Measurements from ENCODE around the gene MRPL44. TPM values are rescaled to one million over a fixed set of nuclear protein-coding genes. Genes with fewer than 3 reads are reported as not detected.

The MRPL44 gene
- total and polyA plus RNA-seq, 2 of the 13 experiments (the other 11 are each of a cell fraction or from before 2014, with no cell fraction given): 38.4 to 78.0 TPM

DNA sequence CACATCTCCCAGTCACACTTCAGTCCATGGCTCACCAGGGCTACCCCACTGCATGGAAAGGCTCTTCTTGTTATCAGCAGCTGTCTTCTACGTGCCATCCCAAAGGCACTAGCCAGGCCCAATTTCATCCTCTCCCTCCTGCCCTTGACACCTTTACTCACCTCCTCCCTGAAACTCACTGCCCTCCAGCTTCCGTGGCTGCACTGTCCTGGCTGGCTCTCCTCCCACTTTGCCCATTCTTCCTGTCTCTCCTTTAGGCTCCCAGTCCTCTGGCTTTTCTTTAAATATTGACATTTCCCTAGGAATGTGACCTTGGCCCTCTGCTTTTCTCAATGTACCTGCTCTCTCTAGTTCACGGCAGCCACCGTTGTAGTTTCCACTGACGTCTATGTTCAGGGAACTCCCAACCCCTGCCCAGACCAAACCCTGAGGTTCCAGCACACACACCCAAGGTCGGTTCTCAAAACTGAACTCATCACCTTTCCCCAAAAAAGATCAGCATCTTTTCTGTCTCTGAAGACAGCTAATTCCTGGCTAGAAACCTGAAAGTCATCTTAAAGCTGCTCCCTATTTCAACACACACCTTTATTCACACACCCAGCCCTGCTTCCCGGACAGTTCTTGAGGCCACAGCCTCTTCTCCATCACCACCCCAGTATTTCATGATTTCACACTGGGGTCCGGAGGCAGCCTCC is 48.8 kb upstream of the MRPL44 start (continued):
- TF ChIP-seq, protein P1, sequence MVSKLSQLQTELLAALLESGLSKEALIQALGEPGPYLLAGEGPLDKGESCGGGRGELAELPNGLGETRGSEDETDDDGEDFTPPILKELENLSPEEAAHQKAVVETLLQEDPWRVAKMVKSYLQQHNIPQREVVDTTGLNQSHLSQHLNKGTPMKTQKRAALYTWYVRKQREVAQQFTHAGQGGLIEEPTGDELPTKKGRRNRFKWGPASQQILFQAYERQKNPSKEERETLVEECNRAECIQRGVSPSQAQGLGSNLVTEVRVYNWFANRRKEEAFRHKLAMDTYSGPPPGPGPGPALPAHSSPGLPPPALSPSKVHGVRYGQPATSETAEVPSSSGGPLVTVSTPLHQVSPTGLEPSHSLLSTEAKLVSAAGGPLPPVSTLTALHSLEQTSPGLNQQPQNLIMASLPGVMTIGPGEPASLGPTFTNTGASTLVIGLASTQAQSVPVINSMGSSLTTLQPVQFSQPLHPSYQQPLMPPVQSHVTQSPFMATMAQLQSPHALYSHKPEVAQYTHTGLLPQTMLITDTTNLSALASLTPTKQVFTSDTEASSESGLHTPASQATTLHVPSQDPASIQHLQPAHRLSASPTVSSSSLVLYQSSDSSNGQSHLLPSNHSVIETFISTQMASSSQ (IDR thresholded peaks at IDR 0.05; ENCODE audit: low read depth): peak; percentile 35
- TF ChIP-seq, protein P1 (CRISPR knock-in tag; IDR thresholded peaks at IDR 0.05; ENCODE audit: borderline replicate concordance): peak; percentile 87; the same call in 1 of the 2 replicates
- peak; percentile 75; the same call in 1 of the 2 replicates for TF ChIP-seq KDM4B (CRISPR knock-in tag; IDR thresholded peaks at IDR 0.05)
- no peak for TF ChIP-seq PAX8 (CRISPR knock-in tag; IDR thresholded peaks at IDR 0.05; ENCODE audit: borderline replicate concordance)
- TF ChIP-seq ARID2 (CRISPR knock-in tag; IDR thresholded peaks at IDR 0.05; ENCODE audit: borderline replicate concordance): no peak
- TF ChIP-seq, protein P2, sequence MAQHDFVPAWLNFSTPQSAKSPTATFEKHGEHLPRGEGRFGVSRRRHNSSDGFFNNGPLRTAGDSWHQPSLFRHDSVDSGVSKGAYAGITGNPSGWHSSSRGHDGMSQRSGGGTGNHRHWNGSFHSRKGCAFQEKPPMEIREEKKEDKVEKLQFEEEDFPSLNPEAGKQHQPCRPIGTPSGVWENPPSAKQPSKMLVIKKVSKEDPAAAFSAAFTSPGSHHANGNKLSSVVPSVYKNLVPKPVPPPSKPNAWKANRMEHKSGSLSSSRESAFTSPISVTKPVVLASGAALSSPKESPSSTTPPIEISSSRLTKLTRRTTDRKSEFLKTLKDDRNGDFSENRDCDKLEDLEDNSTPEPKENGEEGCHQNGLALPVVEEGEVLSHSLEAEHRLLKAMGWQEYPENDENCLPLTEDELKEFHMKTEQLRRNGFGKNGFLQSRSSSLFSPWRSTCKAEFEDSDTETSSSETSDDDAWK (CRISPR knock-in tag; IDR thresholded peaks at IDR 0.05): no peak
- TF ChIP-seq NR1H2 (CRISPR knock-in tag; IDR thresholded peaks at IDR 0.05; ENCODE audit: borderline replicate concordance, low read depth): no peak
- TF ChIP-seq, protein P3, sequence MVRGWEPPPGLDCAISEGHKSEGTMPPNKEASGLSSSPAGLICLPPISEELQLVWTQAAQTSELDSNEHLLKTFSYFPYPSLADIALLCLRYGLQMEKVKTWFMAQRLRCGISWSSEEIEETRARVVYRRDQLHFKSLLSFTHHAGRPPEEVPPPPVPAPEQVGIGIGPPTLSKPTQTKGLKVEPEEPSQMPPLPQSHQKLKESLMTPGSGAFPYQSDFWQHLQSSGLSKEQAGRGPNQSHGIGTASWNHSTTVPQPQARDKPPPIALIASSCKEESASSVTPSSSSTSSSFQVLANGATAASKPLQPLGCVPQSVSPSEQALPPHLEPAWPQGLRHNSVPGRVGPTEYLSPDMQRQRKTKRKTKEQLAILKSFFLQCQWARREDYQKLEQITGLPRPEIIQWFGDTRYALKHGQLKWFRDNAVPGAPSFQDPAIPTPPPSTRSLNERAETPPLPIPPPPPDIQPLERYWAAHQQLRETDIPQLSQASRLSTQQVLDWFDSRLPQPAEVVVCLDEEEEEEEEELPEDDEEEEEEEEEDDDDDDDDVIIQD (CRISPR knock-in tag; IDR thresholded peaks at IDR 0.05; ENCODE audit: low read depth): peak; percentile 94
- TF ChIP-seq ZFP1 (CRISPR knock-in tag; IDR thresholded peaks at IDR 0.05): peak; percentile 83; the same call in 1 of the 2 replicates
- TF ChIP-seq, protein P4, sequence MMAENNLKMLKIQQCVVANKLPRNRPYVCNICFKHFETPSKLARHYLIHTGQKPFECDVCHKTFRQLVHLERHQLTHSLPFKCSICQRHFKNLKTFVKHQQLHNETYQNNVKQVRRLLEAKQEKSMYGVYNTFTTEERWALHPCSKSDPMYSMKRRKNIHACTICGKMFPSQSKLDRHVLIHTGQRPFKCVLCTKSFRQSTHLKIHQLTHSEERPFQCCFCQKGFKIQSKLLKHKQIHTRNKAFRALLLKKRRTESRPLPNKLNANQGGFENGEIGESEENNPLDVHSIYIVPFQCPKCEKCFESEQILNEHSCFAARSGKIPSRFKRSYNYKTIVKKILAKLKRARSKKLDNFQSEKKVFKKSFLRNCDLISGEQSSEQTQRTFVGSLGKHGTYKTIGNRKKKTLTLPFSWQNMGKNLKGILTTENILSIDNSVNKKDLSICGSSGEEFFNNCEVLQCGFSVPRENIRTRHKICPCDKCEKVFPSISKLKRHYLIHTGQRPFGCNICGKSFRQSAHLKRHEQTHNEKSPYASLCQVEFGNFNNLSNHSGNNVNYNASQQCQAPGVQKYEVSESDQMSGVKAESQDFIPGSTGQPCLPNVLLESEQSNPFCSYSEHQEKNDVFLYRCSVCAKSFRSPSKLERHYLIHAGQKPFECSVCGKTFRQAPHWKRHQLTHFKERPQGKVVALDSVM (CRISPR knock-in tag; IDR thresholded peaks at IDR 0.05): peak; percentile 27
- TF ChIP-seq CEBPB (IDR thresholded peaks at IDR 0.05; ENCODE audit: borderline replicate concordance, low read depth, low read length): peak; percentile 43; the same call in 1 of the 2 replicates
- TF ChIP-seq, protein P5, sequence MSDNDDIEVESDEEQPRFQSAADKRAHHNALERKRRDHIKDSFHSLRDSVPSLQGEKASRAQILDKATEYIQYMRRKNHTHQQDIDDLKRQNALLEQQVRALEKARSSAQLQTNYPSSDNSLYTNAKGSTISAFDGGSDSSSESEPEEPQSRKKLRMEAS (IDR thresholded peaks at IDR 0.05): peak; percentile 72
- TF ChIP-seq, protein P6, sequence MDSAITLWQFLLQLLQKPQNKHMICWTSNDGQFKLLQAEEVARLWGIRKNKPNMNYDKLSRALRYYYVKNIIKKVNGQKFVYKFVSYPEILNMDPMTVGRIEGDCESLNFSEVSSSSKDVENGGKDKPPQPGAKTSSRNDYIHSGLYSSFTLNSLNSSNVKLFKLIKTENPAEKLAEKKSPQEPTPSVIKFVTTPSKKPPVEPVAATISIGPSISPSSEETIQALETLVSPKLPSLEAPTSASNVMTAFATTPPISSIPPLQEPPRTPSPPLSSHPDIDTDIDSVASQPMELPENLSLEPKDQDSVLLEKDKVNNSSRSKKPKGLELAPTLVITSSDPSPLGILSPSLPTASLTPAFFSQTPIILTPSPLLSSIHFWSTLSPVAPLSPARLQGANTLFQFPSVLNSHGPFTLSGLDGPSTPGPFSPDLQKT (CRISPR knock-in tag; IDR thresholded peaks at IDR 0.05; ENCODE audit: borderline replicate concordance): no peak
- TF ChIP-seq, protein P7, sequence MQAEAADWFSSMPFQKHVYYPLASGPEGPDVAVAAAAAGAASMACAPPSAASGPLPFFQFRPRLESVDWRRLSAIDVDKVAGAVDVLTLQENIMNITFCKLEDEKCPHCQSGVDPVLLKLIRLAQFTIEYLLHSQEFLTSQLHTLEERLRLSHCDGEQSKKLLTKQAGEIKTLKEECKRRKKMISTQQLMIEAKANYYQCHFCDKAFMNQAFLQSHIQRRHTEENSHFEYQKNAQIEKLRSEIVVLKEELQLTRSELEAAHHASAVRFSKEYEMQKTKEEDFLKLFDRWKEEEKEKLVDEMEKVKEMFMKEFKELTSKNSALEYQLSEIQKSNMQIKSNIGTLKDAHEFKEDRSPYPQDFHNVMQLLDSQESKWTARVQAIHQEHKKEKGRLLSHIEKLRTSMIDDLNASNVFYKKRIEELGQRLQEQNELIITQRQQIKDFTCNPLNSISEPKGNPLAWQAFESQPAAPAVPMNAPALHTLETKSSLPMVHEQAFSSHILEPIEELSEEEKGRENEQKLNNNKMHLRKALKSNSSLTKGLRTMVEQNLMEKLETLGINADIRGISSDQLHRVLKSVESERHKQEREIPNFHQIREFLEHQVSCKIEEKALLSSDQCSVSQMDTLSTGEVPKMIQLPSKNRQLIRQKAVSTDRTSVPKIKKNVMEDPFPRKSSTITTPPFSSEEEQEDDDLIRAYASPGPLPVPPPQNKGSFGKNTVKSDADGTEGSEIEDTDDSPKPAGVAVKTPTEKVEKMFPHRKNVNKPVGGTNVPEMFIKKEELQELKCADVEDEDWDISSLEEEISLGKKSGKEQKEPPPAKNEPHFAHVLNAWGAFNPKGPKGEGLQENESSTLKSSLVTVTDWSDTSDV (CRISPR knock-in tag; IDR thresholded peaks at IDR 0.05): no peak

Measured in HepG2 (cell line).